Lower leg skin (tissue), 3 donors: ENCODE results near the gene ADARB2.

Experiments used
- CTCF ChIP-seq, 3 donors: fragments of 450-650 bp; IDR thresholded peaks; one replicate each; pipeline ENCODE4 v1.5.1; 2016; ENCODE audit warnings: antibody characterized with exemption in 3 of 3, mild to moderate bottlenecking in 3 of 3, moderate library complexity in 2 of 3
- POLR2A ChIP-seq, 2 donors: fragments of 450-650 bp; IDR thresholded peaks; one replicate each; pipeline ENCODE4 v1.6.1; 2016 to 2017; ENCODE audit warnings: antibody characterized with exemption in 2 of 2, mild to moderate bottlenecking in 1 of 2, moderate library complexity in 1 of 2

DNA sequence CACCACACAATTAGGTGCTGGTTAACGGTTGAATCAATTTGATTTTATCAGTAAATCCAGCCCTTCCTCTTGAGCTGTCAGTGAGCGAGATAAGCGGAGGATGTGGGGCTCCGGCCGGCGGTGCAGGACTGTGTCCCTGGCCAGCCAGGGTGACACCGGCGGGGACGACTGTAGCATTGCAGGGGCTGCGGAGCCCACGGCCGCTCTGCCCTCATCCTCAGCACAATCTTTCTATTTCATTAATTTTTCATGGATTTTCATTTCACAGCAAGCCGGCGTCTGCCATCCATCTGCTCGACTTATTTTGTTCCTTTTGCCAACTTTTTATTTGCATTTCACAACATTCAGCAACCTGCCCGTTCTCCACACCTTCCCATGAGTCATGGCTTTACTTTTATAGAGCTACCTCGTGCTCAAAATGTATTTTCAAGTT lies 4.7 kb downstream of the ADARB2 start:
- TF ChIP-seq CTCF (IDR thresholded peaks at IDR 0.05) (no peak), POLR2A (IDR thresholded peaks at IDR 0.05) (no peak)
